HFF-Myc (cell line): ENCODE data around the gene RIOK2.
"Not testable (repeated sequence)": the region's sequence is repeated elsewhere in the genome, so short reads cannot be mapped to it uniquely, and the experiment has no call there.

Source experiments
- DNase-seq: peaks from one replicate; pipeline ENCODE4 v3.0.0-alpha.2; 2011; ENCODE audit warnings: low read depth; ENCODE audit errors: extremely low read depth
- H3K4me3 ChIP-seq: replicated peaks from 2 replicates; pipeline ENCODE4 v1.5.1; 2011; ENCODE audit warnings: low read depth, mild to moderate bottlenecking, control low read depth, low read length
- CTCF ChIP-seq: IDR thresholded peaks from 2 replicates; pipeline ENCODE4 v1.5.1; 2012; ENCODE audit warnings: mild to moderate bottlenecking, low read depth, low read length, control low read depth; ENCODE audit errors: missing control alignments

RIOK2 gene

GRCh38 chr5:97192580-97193354, 9.7 kb upstream of the RIOK2 start:
- TF ChIP-seq CTCF: no peak
- no peak for DNase-seq
- no peak overlapping the region for H3K4me3 ChIP-seq

GRCh38 chr5:97191893-97192292, 8.8 kb upstream of the RIOK2 start:
- DNase-seq: no peak
- no peak overlapping the region for H3K4me3 ChIP-seq
- no peak for TF ChIP-seq CTCF

GRCh38 chr5:97189523-97189922, 6.5 kb upstream of the RIOK2 start:
- not testable (repeated sequence) for H3K4me3 ChIP-seq, DNase-seq

GRCh38 chr5:97183930-97184213, 825 bp upstream of the RIOK2 start:
- no peak for TF ChIP-seq CTCF
- H3K4me3 ChIP-seq: peak overlapping the region; percentile 94
- DNase-seq: no peak

GRCh38 chr5:97182571-97183099, 412 bp downstream of the RIOK2 start:
- DNase-seq: no peak
- no peak for TF ChIP-seq CTCF
- H3K4me3 ChIP-seq: peak overlapping the region; percentile 94

- no peak for TF ChIP-seq CTCF
- peak overlapping the region; percentile 94 for H3K4me3 ChIP-seq
- DNase-seq: no peak
These were observed 1.0 kb downstream of the RIOK2 start for GRCh38 chr5:97181856-97182545.

GRCh38 chr5:97179457-97179856, 3.6 kb downstream of the RIOK2 start:
- not testable (repeated sequence) for DNase-seq, H3K4me3 ChIP-seq
